ENCODE results near the gene ZNF32. TPM values are rescaled to one million over a fixed set of nuclear protein-coding genes. Genes with fewer than 3 reads are reported as not detected.

ZNF32 gene
- 10 to 100 TPM; 22.6 to 25.1 TPM for total RNA-seq

GRCh38 chr10:43648398-43649184 is at the start of gene ZNF32:
Gene ZNF32 (minus strand): TSS chr10:43648881. CDS start chr10:43646133, 2,748 bp downstream.

GRCh38 chr10:43606323-43607198 is 42.1 kb downstream of the ZNF32 start, which contains the start of gene ZNF485:
Gene ZNF485 (plus strand): TSS chr10:43606438. CDS start chr10:43607051, 613 bp downstream.

Other genes with a start within 250 kb of the ZNF32 start
- gene HNRNPF, start 239.7 kb downstream of the ZNF32 start, total RNA-seq: 100 to 1,000 TPM; 146 to 316 TPM
- 1 to 10 TPM; 1.3 to 2.1 TPM for gene ZNF487, start 211.8 kb downstream of the ZNF32 start, total RNA-seq
- gene ZNF239, start 74.3 kb downstream of the ZNF32 start, total RNA-seq: 1 to 10 TPM; 1.7 TPM
- 1 to 10 TPM; 3.8 to 4.7 TPM for gene ZNF485, start 42.4 kb downstream of the ZNF32 start, total RNA-seq